Parathyroid adenoma (tissue), 2 donors: ENCODE measurements around the gene KRTAP4-16.
"Not testable (repeated sequence)": the region's sequence is repeated elsewhere in the genome, so short reads cannot be mapped to it uniquely, and the experiment has no call there.

Source experiments
- H2AFZ ChIP-seq: fragments of 300-600 bp; sonication (generic); one replicate; pipeline ENCODE4 v1.7.0; 2017; ENCODE audit warnings: antibody characterized with exemption, mild to moderate bottlenecking
- H3K27ac ChIP-seq: fragments of 300-600 bp; sonication (generic); one replicate; pipeline ENCODE4 v1.7.0; 2017
- H3K27me3 ChIP-seq: fragments of 300-600 bp; sonication (generic); one replicate; pipeline ENCODE4 v1.7.0; 2017; ENCODE audit warnings: low read length; ENCODE audit not compliant: control insufficient read depth, insufficient read depth
- H3K36me3 ChIP-seq: fragments of 300-600 bp; sonication (generic); one replicate; pipeline ENCODE4 v1.7.0; 2017; ENCODE audit warnings: low read length; ENCODE audit not compliant: control insufficient read depth, insufficient read depth
- H3K4me1 ChIP-seq: fragments of 300-600 bp; sonication (generic); one replicate; pipeline ENCODE4 v1.7.0; 2017; ENCODE audit warnings: control low read depth
- H3K4me2 ChIP-seq: fragments of 300-600 bp; sonication (generic); one replicate; pipeline ENCODE4 v1.7.0; 2017; ENCODE audit warnings: low read length
- H3K4me3 ChIP-seq: fragments of 300-600 bp; sonication (generic); one replicate; pipeline ENCODE4 v1.7.0; 2017; ENCODE audit warnings: low read depth, low read length
- H3K79me2 ChIP-seq: fragments of 300-600 bp; sonication (generic); one replicate; pipeline ENCODE4 v1.7.0; 2017; ENCODE audit warnings: control low read depth
- H3K9ac ChIP-seq: fragments of 300-600 bp; sonication (generic); one replicate; pipeline ENCODE4 v1.7.0; 2017; ENCODE audit warnings: mild to moderate bottlenecking
- H3K9me3 ChIP-seq: fragments of 300-600 bp; sonication (generic); one replicate; pipeline ENCODE4 v1.7.0; 2017; ENCODE audit warnings: low read length; ENCODE audit not compliant: control insufficient read depth
- TF ChIP-seq, protein P1 (sequence below): fragments of 300-600 bp; sonication (generic); IDR thresholded peaks from one replicate; pipeline ENCODE4 v1.7.0; 2017; ENCODE audit warnings: antibody characterized with exemption, mild to moderate bottlenecking
- donor health status: primary hyperparathyroidism.

KRTAP4-16 gene

GRCh38 chr17:41126412-41126811, 24.4 kb upstream of the KRTAP4-16 start:
- H3K79me2 ChIP-seq, result no peaks in the 10 kb centered on the region
- no peak overlapping the region for H3K9ac ChIP-seq
- no peak overlapping the region for H3K4me2 ChIP-seq
- no peak overlapping the region for H2AFZ ChIP-seq
- TF ChIP-seq, protein P1, sequence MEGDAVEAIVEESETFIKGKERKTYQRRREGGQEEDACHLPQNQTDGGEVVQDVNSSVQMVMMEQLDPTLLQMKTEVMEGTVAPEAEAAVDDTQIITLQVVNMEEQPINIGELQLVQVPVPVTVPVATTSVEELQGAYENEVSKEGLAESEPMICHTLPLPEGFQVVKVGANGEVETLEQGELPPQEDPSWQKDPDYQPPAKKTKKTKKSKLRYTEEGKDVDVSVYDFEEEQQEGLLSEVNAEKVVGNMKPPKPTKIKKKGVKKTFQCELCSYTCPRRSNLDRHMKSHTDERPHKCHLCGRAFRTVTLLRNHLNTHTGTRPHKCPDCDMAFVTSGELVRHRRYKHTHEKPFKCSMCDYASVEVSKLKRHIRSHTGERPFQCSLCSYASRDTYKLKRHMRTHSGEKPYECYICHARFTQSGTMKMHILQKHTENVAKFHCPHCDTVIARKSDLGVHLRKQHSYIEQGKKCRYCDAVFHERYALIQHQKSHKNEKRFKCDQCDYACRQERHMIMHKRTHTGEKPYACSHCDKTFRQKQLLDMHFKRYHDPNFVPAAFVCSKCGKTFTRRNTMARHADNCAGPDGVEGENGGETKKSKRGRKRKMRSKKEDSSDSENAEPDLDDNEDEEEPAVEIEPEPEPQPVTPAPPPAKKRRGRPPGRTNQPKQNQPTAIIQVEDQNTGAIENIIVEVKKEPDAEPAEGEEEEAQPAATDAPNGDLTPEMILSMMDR, result no peak
- no peaks in the 10 kb centered on the region for H3K36me3 ChIP-seq
- no peaks in the 10 kb centered on the region for H3K4me1 ChIP-seq
- H3K9me3 ChIP-seq, result no peaks in the 10 kb centered on the region
- no peak overlapping the region for H3K27ac ChIP-seq
- no peak overlapping the region for H3K4me3 ChIP-seq
- no peaks in the 10 kb centered on the region for H3K27me3 ChIP-seq

DNA sequence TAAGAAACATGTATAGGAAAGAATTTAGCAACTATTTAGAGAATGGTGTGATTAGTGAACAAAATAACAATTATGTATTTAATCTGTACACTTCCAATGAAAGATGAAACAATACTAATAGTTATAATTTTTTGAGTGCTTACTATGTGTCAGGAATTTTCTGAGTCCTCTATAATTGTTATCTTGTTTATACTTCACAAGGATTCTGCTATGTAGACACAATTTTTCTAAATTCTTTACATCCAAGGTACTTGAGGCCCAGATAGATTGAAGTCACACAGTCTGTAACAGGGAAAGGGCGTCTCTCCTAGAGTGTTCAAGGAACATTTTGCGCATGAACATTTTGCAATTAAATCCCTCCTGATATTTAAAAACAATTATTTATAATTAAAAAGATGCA, 23.1 kb upstream of the KRTAP4-16 start:
- no peaks in the 10 kb centered on the region for H3K36me3 ChIP-seq
- no peak overlapping the region for H3K9ac ChIP-seq
- no peak overlapping the region for H3K4me3 ChIP-seq
- H3K79me2 ChIP-seq, result no peaks in the 10 kb centered on the region
- H3K27ac ChIP-seq, result no peak overlapping the region
- TF ChIP-seq, protein P1, result no peak
- H3K9me3 ChIP-seq, result no peaks in the 10 kb centered on the region
- no peaks in the 10 kb centered on the region for H3K4me1 ChIP-seq
- no peak overlapping the region for H3K4me2 ChIP-seq
- H2AFZ ChIP-seq, result no peak overlapping the region
- H3K27me3 ChIP-seq, result no peaks in the 10 kb centered on the region

GRCh38 chr17:41123991-41124371, 22.0 kb upstream of the KRTAP4-16 start, which contains the start of gene KRTAP4-12:
TSS of gene KRTAP4-12 (minus strand) at chr17:41124182. CDS start at chr17:41124122, 60 bp downstream.
- H3K4me3 ChIP-seq, H3K9me3 ChIP-seq, H3K36me3 ChIP-seq, H3K27me3 ChIP-seq, H3K4me2 ChIP-seq, H3K79me2 ChIP-seq, H3K4me1 ChIP-seq, H2AFZ ChIP-seq, H3K9ac ChIP-seq, H3K27ac ChIP-seq: not testable (repeated sequence)

GRCh38 chr17:41123292-41123990, 21.4 kb upstream of the KRTAP4-16 start:
- not testable (repeated sequence) for H3K9ac ChIP-seq, H3K27ac ChIP-seq, H3K4me2 ChIP-seq, H2AFZ ChIP-seq, H3K36me3 ChIP-seq, H3K27me3 ChIP-seq, H3K79me2 ChIP-seq, H3K4me1 ChIP-seq, H3K4me3 ChIP-seq, H3K9me3 ChIP-seq

GRCh38 chr17:41121742-41122141, 19.7 kb upstream of the KRTAP4-16 start:
- Histone ChIP-seq H3K27ac (no peak overlapping the region), H3K9ac (no peak overlapping the region), H3K4me3 (no peak overlapping the region), H3K4me1 (no peaks in the 10 kb centered on the region), H2AFZ (no peak overlapping the region), H3K9me3 (no peaks in the 10 kb centered on the region), H3K36me3 (no peaks in the 10 kb centered on the region), H3K79me2 (no peaks in the 10 kb centered on the region), H3K4me2 (no peak overlapping the region), H3K27me3 (no peaks in the 10 kb centered on the region)
- TF ChIP-seq, protein P1, result no peak

GRCh38 chr17:41119696-41120690, 18.0 kb upstream of the KRTAP4-16 start:
- not testable (repeated sequence) for H3K9me3 ChIP-seq, H2AFZ ChIP-seq, H3K4me1 ChIP-seq, H3K27ac ChIP-seq, H3K4me2 ChIP-seq, H3K27me3 ChIP-seq, H3K79me2 ChIP-seq, H3K9ac ChIP-seq, H3K36me3 ChIP-seq, H3K4me3 ChIP-seq
